ENCODE measurements around the gene ARHGAP11A. TPM values are rescaled to one million over a fixed set of nuclear protein-coding genes. Genes with fewer than 3 reads are reported as not detected.

The ARHGAP11A gene
- total and polyA plus RNA-seq, 9 of the 15 experiments (the other 6 are each of a cell fraction or from before 2014, with no cell fraction given), result 17.5 to 92.5 (median 61.1) TPM

GRCh38 chr15:32670623-32671022, 55.3 kb downstream of the ARHGAP11A start:
- 13% methylated on average over 3 of the region's 3 CpGs for WGBS (ENCODE audit: insufficient coverage, low coverage, missing lambda C conversion rate)
- in situ Hi-C loops (cut with MboI), result no loop called here
- BruUV-seq (replicated peaks), result no TSS peak
- CTCF ChIA-PET (ENCODE audit: low intra/inter-chr PET ratio), result no interaction called here
- FAIRE-seq (no peak), ATAC-seq (no peak), DNase-seq (ENCODE audit: extremely low read depth in 1 of 4, low spot score in 3 of 4) (no peak)
- Histone ChIP-seq H2AFZ (ENCODE audit: low read depth, low read length) (no peak overlapping the region), H3K4me2 (ENCODE audit: insufficient read depth, low read length) (no peak overlapping the region), H3K9me3 (replicated peaks; ENCODE audit: control insufficient read depth, insufficient read depth, low read depth, low read length) (no peaks in the 10 kb centered on the region), H3K27me3 (ENCODE audit: control insufficient read depth in 2 of 2, insufficient read depth in 2 of 2, low read length in 2 of 2) (peaks cover 24 to 25% of the 10 kb centered on the region in 2 experiments; a peak in 4 of 5 replicates), H3K4me3 (no peak overlapping the region), H3K36me3 (ENCODE audit: control insufficient read depth, insufficient read depth, low read length) (no peaks in the 10 kb centered on the region), H4K20me1 (replicated peaks; ENCODE audit: control insufficient read depth, insufficient read depth, low read length) (no peaks in the 10 kb centered on the region), H3K4me1 (replicated peaks in 1 of 2; ENCODE audit: control insufficient read depth in 2 of 2, insufficient read depth in 2 of 2, low read length in 2 of 2) (peaks cover 0 to 3% of the 10 kb centered on the region in 2 experiments; a peak in 1 of 5 replicates), H3K27ac (ENCODE audit: extremely low read depth, low read depth, low read length) (no peak overlapping the region), H3K79me2 (ENCODE audit: control insufficient read depth, insufficient read depth, low read length) (no peaks in the 10 kb centered on the region), H3K9me1 (ENCODE audit: control insufficient read depth, insufficient read depth, low read length) (no peaks in the 10 kb centered on the region), H3K9ac (ENCODE audit: insufficient read depth in 1 of 2, low read depth in 2 of 2, low read length in 2 of 2) (no peak overlapping the region)
- TF ChIP-seq ZNF76 (CRISPR knock-in tag; IDR thresholded peaks at IDR 0.05; ENCODE audit: borderline replicate concordance), result no peak
- no peak for TF ChIP-seq PTRF (tag; IDR thresholded peaks at IDR 0.05)
- TF ChIP-seq HDAC8 (tag; IDR thresholded peaks at IDR 0.05), result no peak
- no peak for TF ChIP-seq PKNOX1 (IDR thresholded peaks at IDR 0.05)
- no peak for TF ChIP-seq NUFIP1 (IDR thresholded peaks at IDR 0.05; ENCODE audit: partially characterized antibody)
- no peak for TF ChIP-seq ESRRB (CRISPR knock-in tag; IDR thresholded peaks at IDR 0.05; ENCODE audit: borderline replicate concordance)
- TF ChIP-seq CTCF (IDR thresholded peaks at IDR 0.05 in 2 of 3, conservative IDR thresholded peaks at IDR 0.05 in 1 of 3; ENCODE audit: insufficient read depth in 2 of 3, low read depth in 1 of 3, low read length in 3 of 3), result no peak
- no peak for TF ChIP-seq MAFK (IDR thresholded peaks at IDR 0.05; ENCODE audit: low read length)
- TF ChIP-seq TEAD4 (IDR thresholded peaks at IDR 0.05; ENCODE audit: low read length), result no peak
- TF ChIP-seq TEAD4 (CRISPR knock-in tag; IDR thresholded peaks at IDR 0.05; ENCODE audit: borderline replicate concordance), result no peak
- TF ChIP-seq CTCFL (IDR thresholded peaks at IDR 0.05; ENCODE audit: borderline replicate concordance, insufficient read depth, low read depth, low read length, poor library complexity, severe bottlenecking), result no peak
- intact Hi-C loops (cut with micrococcal nuclease), result no loop called here
- POLR2A ChIA-PET, result no interaction called here
